Measurements from ENCODE around the gene OBI1. TPM values are rescaled to one million over a fixed set of nuclear protein-coding genes. Genes with fewer than 3 reads are reported as not detected.
A peak's percentile ranks its signal among the peaks of the same experiment; 100 is the strongest.

The OBI1 gene, protein sequence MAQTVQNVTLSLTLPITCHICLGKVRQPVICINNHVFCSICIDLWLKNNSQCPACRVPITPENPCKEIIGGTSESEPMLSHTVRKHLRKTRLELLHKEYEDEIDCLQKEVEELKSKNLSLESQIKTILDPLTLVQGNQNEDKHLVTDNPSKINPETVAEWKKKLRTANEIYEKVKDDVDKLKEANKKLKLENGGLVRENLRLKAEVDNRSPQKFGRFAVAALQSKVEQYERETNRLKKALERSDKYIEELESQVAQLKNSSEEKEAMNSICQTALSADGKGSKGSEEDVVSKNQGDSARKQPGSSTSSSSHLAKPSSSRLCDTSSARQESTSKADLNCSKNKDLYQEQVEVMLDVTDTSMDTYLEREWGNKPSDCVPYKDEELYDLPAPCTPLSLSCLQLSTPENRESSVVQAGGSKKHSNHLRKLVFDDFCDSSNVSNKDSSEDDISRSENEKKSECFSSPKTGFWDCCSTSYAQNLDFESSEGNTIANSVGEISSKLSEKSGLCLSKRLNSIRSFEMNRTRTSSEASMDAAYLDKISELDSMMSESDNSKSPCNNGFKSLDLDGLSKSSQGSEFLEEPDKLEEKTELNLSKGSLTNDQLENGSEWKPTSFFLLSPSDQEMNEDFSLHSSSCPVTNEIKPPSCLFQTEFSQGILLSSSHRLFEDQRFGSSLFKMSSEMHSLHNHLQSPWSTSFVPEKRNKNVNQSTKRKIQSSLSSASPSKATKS
- 30.5 and 37.2 TPM in 2 replicates for total RNA-seq (2014; rRNA removed; shearing (Covaris generic))

DNA sequence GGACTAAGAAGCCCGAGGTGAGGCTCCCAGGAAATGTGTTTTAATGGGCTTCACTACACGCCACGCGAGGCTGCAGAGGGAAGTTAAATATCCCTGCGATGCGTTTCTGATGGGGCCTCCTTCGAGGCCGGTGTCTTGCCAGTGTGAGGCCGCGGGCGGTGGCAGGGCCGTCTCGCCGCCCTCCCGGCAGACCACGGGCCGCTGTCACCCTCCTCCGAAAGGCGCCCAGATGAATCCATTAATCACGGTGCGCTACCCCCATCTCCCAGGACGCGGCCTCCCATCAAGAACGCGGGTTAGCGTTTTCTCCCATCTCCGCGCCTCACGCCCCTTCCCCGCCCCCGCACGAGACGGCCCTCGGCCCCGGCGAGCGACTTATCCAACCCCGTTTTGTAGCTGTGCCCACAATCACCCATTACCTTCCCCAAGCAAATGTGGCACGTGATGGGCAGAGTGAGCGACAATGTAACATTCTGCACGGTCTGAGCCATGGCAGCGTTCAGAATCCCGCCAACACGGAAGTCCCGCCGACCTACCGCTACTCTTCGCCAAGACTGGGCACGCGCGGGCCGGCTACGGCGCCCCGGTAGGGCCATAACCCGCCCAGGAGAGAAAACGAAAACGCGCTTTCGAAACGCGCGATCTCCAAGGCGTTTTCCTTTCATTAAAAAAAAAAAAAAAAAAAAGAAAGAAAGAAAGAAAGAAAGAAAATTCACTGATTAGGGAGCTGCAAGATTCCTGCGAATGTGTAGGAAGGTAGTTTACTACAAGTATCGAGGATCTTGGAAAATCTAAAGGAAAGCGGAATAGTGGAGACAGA is at the start of gene OBI1:
OBI1 (minus strand) TSS at position 526 of the 820 bp plus-strand sequence; CDS start at position 491, 35 bp downstream.
- Histone ChIP-seq H3K27me3 (ENCODE audit: control insufficient read depth, insufficient read depth, low read length) (peaks cover 6% of the 10 kb centered on the region; the same call in 1 of the 2 replicates), H3K36me3 (replicated peaks; ENCODE audit: control insufficient read depth, insufficient read depth, low read length) (no peaks in the 10 kb centered on the region), H3K4me3 (ENCODE audit: insufficient read depth, low read depth, low read length) (peak within 1 kb of the TSS; percentile 74)
- peak; percentile 86 for DNase-seq

DNA sequence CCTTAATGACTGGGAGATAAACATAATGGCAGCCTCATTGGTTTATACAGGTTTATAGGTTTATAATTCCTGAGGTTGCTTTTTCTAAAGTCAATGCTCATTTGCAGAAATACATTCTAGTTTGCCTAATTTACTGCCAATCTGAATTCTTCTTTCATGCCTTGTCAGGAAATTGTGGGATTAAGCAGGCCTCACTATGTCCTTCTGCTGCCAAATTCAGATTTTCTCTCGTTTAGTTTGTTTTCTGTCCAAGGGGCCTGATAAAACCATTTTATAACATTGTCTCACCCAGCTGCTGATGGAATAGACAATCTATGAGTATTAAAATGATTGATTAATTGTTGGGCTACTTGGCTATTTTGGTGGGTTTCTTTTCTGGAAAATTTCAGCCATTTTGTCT is 42.4 kb upstream of the OBI1 start:
- Histone ChIP-seq H3K27me3 (ENCODE audit: control insufficient read depth, insufficient read depth, low read length) (no peaks in the 10 kb centered on the region), H3K4me3 (ENCODE audit: insufficient read depth, low read depth, low read length) (no peak overlapping the region), H3K36me3 (replicated peaks; ENCODE audit: control insufficient read depth, insufficient read depth, low read length) (no peaks in the 10 kb centered on the region)
- DNase-seq, result no peak

DNA sequence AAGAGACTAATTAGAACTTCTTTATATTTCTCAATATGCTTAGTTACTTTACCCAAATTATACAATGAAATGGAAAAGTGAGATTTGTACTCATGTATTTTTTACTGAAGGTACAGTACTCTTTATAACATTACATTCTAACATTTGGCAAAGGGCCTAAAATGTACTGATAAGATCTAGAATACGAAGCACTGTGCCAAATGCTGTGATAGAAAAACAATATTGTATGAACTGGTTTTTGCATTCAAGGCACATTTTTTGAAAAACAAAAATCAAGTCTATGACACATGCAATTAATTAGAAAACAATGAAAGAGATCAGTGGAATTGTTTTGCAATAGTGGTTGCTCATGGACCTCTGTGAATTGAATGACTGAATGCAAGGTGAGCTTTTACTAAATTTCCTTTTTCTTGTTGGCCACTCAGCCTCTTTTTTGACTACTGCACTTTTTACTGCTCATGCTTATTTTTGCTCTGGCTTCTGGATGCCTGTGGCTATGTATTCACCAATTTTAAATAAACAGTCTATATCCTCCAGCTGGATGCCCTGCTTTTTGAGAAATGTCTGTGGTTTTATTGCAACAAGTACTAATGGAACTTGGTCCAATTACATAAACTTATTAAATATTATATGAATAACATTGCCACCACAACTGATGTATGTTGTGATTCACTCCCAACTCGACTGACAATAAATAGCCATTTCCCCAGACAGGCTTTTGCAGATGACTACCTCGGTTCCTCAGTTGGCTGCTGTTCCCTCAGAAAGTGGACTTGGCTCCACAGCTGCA is 41.4 kb upstream of the OBI1 start:
- H3K4me3 ChIP-seq (ENCODE audit: insufficient read depth, low read depth, low read length), result no peak overlapping the region
- no peaks in the 10 kb centered on the region for H3K27me3 ChIP-seq (ENCODE audit: control insufficient read depth, insufficient read depth, low read length)
- no peaks in the 10 kb centered on the region for H3K36me3 ChIP-seq (replicated peaks; ENCODE audit: control insufficient read depth, insufficient read depth, low read length)
- DNase-seq, result no peak

DNA sequence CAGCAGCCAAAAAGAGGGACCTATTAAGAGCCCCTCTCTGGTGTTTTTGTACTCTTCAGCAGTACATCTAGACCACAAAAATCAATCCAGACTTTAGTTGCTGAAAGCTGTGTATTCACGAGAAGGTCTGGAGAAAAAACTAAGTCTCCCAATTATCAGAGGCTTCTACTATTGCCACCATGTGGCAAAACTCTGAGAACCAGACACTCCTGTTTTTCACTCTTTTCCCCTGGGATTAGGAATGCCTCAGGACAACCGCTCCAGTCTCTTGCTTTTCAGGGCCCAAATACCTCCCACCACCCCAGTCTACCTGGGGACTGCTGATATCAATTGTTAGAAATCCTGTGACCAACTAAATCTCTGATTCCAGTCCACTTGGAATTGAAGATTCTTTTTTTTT is 30.1 kb upstream of the OBI1 start:
- Histone ChIP-seq H3K27me3 (ENCODE audit: control insufficient read depth, insufficient read depth, low read length) (no peaks in the 10 kb centered on the region), H3K4me3 (ENCODE audit: insufficient read depth, low read depth, low read length) (no peak overlapping the region), H3K36me3 (replicated peaks; ENCODE audit: control insufficient read depth, insufficient read depth, low read length) (no peaks in the 10 kb centered on the region)
- peak; percentile 13 for DNase-seq

DNA sequence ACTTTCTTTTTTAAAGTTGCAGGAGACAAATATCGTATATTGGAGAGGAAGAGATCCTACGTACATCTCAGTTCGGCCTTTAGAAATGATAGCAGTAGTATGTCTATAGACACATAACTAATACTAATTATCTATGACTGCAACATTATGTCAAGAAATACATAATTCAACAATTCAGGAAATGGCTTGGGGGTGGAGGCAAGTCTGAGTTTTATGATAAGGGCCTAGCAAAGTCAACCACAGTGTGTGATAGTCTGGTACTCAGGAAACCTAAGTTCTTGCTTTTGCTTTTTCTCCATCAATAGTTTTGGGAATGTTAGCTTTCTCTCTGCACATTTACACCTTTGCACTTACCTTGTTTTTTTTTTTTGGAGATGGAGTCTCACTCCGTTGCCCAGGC is 27.5 kb upstream of the OBI1 start:
- no peaks in the 10 kb centered on the region for H3K36me3 ChIP-seq (replicated peaks; ENCODE audit: control insufficient read depth, insufficient read depth, low read length)
- no peak for DNase-seq
- no peaks in the 10 kb centered on the region for H3K27me3 ChIP-seq (ENCODE audit: control insufficient read depth, insufficient read depth, low read length)
- H3K4me3 ChIP-seq (ENCODE audit: insufficient read depth, low read depth, low read length), result no peak overlapping the region

DNA sequence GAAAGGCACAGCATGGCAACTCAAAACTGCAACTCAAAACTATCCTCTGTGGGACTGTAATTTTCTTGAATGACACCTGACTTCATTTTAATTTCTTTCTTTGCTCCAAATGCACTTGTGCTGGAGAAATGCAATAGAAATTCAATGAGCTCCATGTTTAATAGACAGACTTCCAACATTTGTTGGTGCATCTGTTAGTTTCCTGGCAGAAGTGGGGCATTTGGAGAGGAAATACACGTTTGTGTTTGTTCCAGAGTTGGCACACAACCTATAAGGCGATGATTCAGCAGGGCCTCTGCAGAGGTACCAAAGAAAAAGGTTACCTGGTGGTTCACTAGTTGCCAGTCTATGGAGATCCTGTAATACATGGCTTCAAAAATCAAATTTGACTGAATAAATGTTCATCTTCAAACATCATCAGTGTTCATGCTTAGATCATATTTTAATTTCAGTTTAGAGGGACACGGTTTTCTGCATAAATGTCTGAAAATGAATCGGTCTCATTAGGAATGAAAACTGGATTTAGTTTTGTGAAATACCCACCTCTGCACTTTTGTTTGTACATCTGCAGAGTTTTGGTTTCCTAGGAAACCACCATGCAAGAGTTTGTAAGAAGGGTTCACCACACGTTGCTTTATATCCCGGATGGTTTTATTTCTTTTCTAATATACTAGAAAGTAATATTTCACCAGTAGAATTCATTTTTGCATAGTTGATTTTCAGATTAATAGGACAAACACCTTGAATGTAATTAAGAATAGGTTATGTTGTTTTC is 21.8 kb upstream of the OBI1 start:
- H3K36me3 ChIP-seq (replicated peaks; ENCODE audit: control insufficient read depth, insufficient read depth, low read length), result no peaks in the 10 kb centered on the region
- DNase-seq, result no peak
- no peaks in the 10 kb centered on the region for H3K27me3 ChIP-seq (ENCODE audit: control insufficient read depth, insufficient read depth, low read length)
- H3K4me3 ChIP-seq (ENCODE audit: insufficient read depth, low read depth, low read length), result no peak overlapping the region

DNA sequence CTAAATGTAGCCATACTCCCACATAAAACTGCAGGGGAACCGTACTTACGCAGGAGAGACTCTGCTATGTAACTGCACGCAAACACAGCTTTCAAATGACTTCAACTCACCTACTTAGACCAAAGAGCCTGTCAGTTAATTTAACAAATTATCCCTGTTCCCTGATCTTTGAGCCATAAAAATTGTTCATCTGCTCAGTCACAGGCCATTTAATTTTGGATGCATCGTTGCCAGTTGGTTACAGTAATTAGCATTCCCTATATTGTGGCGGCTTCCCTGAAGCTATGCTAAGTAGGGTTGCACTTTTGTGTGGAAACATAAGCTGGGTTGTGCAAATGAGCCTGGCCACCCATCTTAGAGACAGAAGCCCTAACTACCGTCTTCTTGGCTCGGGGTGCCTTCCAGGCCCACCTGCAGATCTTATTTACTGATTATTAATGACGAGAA is 21.2 kb upstream of the OBI1 start:
- no peak overlapping the region for H3K4me3 ChIP-seq (ENCODE audit: insufficient read depth, low read depth, low read length)
- no peaks in the 10 kb centered on the region for H3K27me3 ChIP-seq (ENCODE audit: control insufficient read depth, insufficient read depth, low read length)
- no peak for DNase-seq
- H3K36me3 ChIP-seq (replicated peaks; ENCODE audit: control insufficient read depth, insufficient read depth, low read length), result no peaks in the 10 kb centered on the region

DNA sequence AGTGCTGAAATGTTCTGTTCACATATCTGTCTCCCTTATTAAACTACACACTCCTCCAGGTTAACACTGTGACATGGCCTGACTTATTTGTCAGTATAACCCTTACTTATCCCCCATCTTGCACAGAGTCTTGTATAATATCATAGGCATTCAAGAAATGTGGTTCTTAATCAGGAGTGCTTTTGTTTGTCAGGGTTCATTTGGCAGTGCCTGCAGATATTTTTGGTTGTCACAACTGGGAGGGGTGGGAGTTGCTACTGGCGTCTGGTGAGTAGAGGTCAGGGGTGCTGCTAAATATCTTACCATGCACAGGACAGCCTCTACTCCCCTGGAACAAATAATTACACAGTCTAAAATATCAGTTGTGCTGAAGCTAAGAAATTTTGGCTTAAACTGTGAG is 20.4 kb upstream of the OBI1 start:
- H3K36me3 ChIP-seq (replicated peaks; ENCODE audit: control insufficient read depth, insufficient read depth, low read length), result no peaks in the 10 kb centered on the region
- H3K27me3 ChIP-seq (ENCODE audit: control insufficient read depth, insufficient read depth, low read length), result no peaks in the 10 kb centered on the region
- DNase-seq, result no peak
- no peak overlapping the region for H3K4me3 ChIP-seq (ENCODE audit: insufficient read depth, low read depth, low read length)

DNA sequence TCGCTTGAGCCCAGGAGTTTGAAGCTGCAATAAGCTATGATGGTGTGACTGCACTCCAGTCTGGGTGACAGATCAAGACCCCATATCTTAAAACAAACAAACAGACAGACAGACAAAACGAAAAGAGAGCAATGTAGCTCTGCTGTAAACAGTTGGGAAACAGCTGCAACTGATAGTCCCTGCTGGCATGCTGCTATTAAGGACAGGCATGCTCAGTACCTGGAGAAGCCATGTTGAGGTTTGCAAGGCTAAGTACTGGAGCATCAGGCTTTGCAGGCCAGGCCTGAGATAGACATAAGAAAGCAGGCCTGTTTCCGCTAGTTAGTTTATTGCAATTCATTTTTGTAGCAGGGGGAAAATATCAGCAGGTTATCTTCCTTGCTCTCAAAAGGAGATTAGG is 16.2 kb upstream of the OBI1 start:
- H3K4me3 ChIP-seq (ENCODE audit: insufficient read depth, low read depth, low read length), result no peak overlapping the region
- H3K27me3 ChIP-seq (ENCODE audit: control insufficient read depth, insufficient read depth, low read length), result no peaks in the 10 kb centered on the region
- no peaks in the 10 kb centered on the region for H3K36me3 ChIP-seq (replicated peaks; ENCODE audit: control insufficient read depth, insufficient read depth, low read length)
- no peak for DNase-seq

DNA sequence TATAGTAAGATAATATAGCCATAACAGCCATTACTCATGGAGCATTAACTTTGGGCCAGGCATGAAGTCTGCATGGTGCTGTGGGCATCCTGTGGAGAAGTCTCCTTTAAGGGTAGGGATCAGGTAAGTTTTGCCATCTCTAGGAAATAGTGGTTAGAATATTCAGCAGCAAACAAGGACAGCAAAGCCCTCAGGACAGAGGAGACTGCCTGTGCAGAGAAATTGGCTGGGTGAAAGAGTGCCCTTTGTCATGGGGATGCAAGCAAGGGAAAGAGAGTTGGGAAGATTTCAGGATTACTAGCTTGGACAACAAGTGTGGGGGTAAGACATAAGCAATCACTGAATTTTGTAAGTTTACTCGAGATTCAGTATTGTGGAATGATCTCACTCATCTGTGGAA is 15.7 kb upstream of the OBI1 start:
- no peak for DNase-seq
- H3K4me3 ChIP-seq (ENCODE audit: insufficient read depth, low read depth, low read length), result no peak overlapping the region
- no peaks in the 10 kb centered on the region for H3K27me3 ChIP-seq (ENCODE audit: control insufficient read depth, insufficient read depth, low read length)
- no peaks in the 10 kb centered on the region for H3K36me3 ChIP-seq (replicated peaks; ENCODE audit: control insufficient read depth, insufficient read depth, low read length)

DNA sequence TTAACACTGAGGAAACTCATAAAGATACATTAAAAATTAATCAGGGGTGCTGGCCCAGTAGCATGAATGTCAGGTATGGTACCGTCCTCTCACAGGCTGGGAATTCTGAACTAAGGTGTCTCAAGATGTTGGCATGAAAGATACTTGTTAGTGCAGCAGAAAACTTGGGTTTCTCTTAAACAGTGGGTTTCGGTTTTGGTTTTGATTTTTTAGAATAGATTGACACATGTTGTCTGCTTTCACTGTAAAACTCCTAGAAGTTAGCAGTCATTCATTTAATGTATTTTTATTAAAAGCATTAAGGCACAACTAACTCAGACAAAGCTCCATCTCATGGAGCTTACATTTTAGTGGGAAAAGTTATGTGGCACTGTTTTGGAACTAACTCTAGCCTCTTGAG is 3.5 kb upstream of the OBI1 start:
- H3K27me3 ChIP-seq (ENCODE audit: control insufficient read depth, insufficient read depth, low read length), result peaks cover 6% of the 10 kb centered on the region; the same call in 1 of the 2 replicates
- no peaks in the 10 kb centered on the region for H3K36me3 ChIP-seq (replicated peaks; ENCODE audit: control insufficient read depth, insufficient read depth, low read length)
- no peak for DNase-seq
- H3K4me3 ChIP-seq (ENCODE audit: insufficient read depth, low read depth, low read length), result no peak overlapping the region

DNA sequence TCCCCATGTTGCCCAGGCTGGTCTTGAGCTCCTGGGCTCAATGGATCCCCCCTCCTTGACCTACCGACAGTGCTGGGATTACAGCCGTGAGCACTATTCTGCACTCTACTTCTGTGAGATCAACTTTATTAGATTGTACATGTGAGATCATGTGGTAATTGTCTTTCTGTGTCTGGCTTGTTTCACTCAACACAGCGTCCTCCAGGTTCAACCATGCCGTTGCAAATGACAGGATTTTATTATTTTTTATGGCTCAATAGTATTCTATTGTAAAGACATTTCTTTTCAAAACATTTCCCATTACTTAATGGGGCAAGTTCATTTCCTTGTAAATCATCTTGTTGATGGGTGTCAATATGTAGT is 1.5 kb upstream of the OBI1 start:
- no peak for DNase-seq
- Histone ChIP-seq H3K4me3 (ENCODE audit: insufficient read depth, low read depth, low read length) (no peak overlapping the region), H3K27me3 (ENCODE audit: control insufficient read depth, insufficient read depth, low read length) (peaks cover 6% of the 10 kb centered on the region; the same call in 1 of the 2 replicates), H3K36me3 (replicated peaks; ENCODE audit: control insufficient read depth, insufficient read depth, low read length) (no peaks in the 10 kb centered on the region)

DNA sequence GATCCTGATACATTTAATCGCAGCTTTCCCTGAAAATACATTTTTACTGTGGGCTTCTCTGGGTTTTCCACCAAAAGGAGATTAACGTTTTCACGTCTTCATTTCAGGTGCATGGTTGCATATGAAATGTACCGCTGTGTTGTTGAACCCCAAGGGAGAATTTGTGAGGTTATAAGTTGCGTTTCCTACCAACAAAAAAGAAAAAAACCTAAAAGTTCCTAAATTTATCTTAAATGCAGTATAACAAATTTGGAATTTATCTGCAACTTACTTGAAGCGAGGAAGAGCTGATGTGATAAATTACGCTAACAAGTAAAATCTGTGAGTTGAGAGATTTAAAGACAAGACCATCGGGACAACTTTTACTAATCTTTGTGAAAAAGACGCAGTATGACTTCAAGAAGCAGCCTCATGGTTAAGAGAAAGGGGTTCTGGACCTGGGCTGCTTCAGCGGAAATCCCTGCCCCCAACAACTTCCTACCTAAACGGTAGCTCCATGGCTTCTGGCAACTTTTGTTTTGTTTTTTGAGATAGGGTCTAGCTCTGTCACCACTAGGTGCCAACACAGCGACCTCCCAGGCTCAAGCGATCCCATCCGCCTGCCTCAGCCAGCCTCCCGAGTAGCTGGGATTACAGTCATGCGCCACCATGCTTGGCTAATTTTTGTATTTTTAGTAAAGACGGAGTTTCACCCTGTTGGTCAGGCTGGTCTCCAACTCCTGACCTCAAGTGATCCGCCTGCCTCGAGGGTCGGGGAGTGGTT is 958 bp upstream of the OBI1 start:
- Histone ChIP-seq H3K27me3 (ENCODE audit: control insufficient read depth, insufficient read depth, low read length) (peaks cover 6% of the 10 kb centered on the region; the same call in 1 of the 2 replicates), H3K36me3 (replicated peaks; ENCODE audit: control insufficient read depth, insufficient read depth, low read length) (no peaks in the 10 kb centered on the region), H3K4me3 (ENCODE audit: insufficient read depth, low read depth, low read length) (peak overlapping the region; percentile 74)
- peak; percentile 26 for DNase-seq
